Hepatocyte (in vitro differentiated cells): Measurements from ENCODE around the gene ERC2. TPM values are rescaled to one million over a fixed set of nuclear protein-coding genes. Genes with fewer than 3 reads are reported as not detected.

Experiments used
- DNase-seq: peaks from one replicate; pipeline ENCODE4 v3.0.0-alpha.2; 2016; ENCODE audit warnings: low spot score
- H2AFZ ChIP-seq: fragments of 200-600 bp; sonication (generic); 2 replicates; pipeline ENCODE4 v1.6.0; 2016; ENCODE audit warnings: antibody characterized with exemption, mild to moderate bottlenecking
- H3K27ac ChIP-seq: fragments of 200-600 bp; sonication (generic); 2 replicates; pipeline ENCODE4 v1.5.1; 2016; ENCODE audit warnings: mild to moderate bottlenecking
- H3K27me3 ChIP-seq: fragments of 200-600 bp; sonication (generic); 2 replicates; pipeline ENCODE4 v1.6.1; 2016
- H3K36me3 ChIP-seq: fragments of 200-600 bp; sonication (generic); replicated peaks from 2 replicates; pipeline ENCODE4 v1.5.1; 2016; ENCODE audit warnings: low read depth; ENCODE audit not compliant: insufficient read depth
- H3K4me1 ChIP-seq: fragments of 200-600 bp; sonication (generic); 2 replicates; pipeline ENCODE4 v1.5.1; 2016; ENCODE audit warnings: mild to moderate bottlenecking, moderate library complexity; ENCODE audit not compliant: insufficient read depth
- H3K4me2 ChIP-seq: fragments of 200-600 bp; sonication (generic); 2 replicates; pipeline ENCODE4 v1.6.0; 2016
- H3K4me3 ChIP-seq: fragments of 200-600 bp; sonication (generic); 2 replicates; pipeline ENCODE4 v1.5.1; 2016; ENCODE audit warnings: mild to moderate bottlenecking
- H3K79me2 ChIP-seq: fragments of 200-600 bp; sonication (generic); 2 replicates; pipeline ENCODE4 v1.6.0; 2017; ENCODE audit warnings: mild to moderate bottlenecking
- H3K9me2 ChIP-seq: fragments of 200-600 bp; sonication (generic); replicated peaks from 2 replicates; pipeline ENCODE4 v1.6.0; 2017; ENCODE audit warnings: mild to moderate bottlenecking; ENCODE audit not compliant: insufficient read depth
- H3K9me3 ChIP-seq: fragments of 200-600 bp; sonication (generic); 2 replicates; pipeline ENCODE4 v1.5.1; 2016; ENCODE audit warnings: low read depth, mild to moderate bottlenecking
- H4K20me1 ChIP-seq: fragments of 200-600 bp; sonication (generic); 2 replicates; pipeline ENCODE4 v1.6.0; 2016; ENCODE audit warnings: mild to moderate bottlenecking; ENCODE audit not compliant: insufficient read depth, poor library complexity, severe bottlenecking
- CTCF ChIP-seq: fragments of 200-600 bp; sonication (generic); IDR thresholded peaks from 2 replicates; pipeline ENCODE4 v1.5.1; 2016; ENCODE audit warnings: antibody characterized with exemption, mild to moderate bottlenecking; ENCODE audit not compliant: poor library complexity
- EZH2 ChIP-seq: fragments of 200-600 bp; sonication (generic); IDR thresholded peaks from 2 replicates; pipeline ENCODE4 v1.6.1; 2016; ENCODE audit warnings: antibody characterized with exemption, mild to moderate bottlenecking, borderline replicate concordance
- EZH2phosphoT487 ChIP-seq: fragments of 200-600 bp; sonication (generic); IDR thresholded peaks from one replicate; pipeline ENCODE4 v1.6.1; 2018; ENCODE audit warnings: antibody characterized with exemption, mild to moderate bottlenecking, low read depth, moderate library complexity; ENCODE audit not compliant: unreplicated experiment, severe bottlenecking
- WGBS: methylation state at CpG from one replicate; pipeline ENCODE4 v1.1.6; 2016; ENCODE audit warnings: low lambda C conversion rate; ENCODE audit errors: missing lambda C conversion rate; 5-methylcytosine and 5-hydroxymethylcytosine counted together
- polyA plus RNA-seq: library from polyadenylated mRNA; unstranded; fragments of >200 nt; fragmentation: Nextera tagmentation; extraction: Ambion mirVana; gene quantifications from 2 replicates; pipeline ENCODE4 v1.2.1, GENCODE V29; 2016
- total RNA-seq: library from RNA; depleted of rRNA; stranded (reverse); fragments of >200 nt; gene quantifications from 2 replicates; pipeline ENCODE4 v1.2.3, GENCODE V29; 2014

ERC2 gene
- total and polyA plus RNA-seq, 2 experiments from 2014 or later, result 1.2 to 5.3 TPM

DNA sequence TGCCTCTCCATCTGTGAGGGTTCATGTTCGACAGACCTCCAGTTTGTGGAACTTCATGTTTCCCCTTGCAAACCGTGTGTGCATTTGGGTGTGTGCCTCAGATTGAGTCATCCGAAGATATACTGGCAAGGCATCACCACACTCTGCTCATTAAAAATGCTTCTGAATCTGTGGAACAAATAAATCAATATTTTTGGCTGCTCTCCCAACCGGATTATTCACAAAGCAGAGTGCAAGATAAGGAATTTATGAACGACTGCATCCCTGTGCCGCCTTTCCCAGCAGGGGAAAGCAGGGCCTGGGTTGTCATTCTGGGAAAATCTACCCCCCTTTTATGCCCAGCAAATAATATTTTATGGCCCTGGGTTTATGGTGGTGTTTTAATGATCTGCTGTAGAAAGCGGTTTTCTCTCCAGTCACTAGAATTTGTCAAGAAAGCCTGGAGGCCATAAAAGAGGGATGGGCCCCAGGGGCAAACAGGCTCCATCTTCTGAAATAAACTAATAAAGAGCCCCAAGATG, 976.9 kb downstream of the ERC2 start:
- peaks cover 18% of the 10 kb centered on the region for H3K79me2 ChIP-seq
- H3K27me3 ChIP-seq, result no peaks in the 10 kb centered on the region
- no peaks in the 10 kb centered on the region for H3K36me3 ChIP-seq
- peak overlapping the region; percentile 85 for H3K4me2 ChIP-seq
- TF ChIP-seq EZH2phosphoT487, result no peak
- TF ChIP-seq CTCF, result no peak
- no peak for TF ChIP-seq EZH2
- no peaks in the 10 kb centered on the region for H3K9me3 ChIP-seq
- no peak overlapping the region for H3K27ac ChIP-seq
- DNase-seq, result peak; percentile 40
- H3K9me2 ChIP-seq, result no peaks in the 10 kb centered on the region
- H4K20me1 ChIP-seq, result no peaks in the 10 kb centered on the region
- no peak overlapping the region for H2AFZ ChIP-seq
- 22% methylated on average over 7 of the region's 7 CpGs for WGBS
- H3K4me3 ChIP-seq, result no peak overlapping the region
- H3K4me1 ChIP-seq, result peaks cover 28% of the 10 kb centered on the region

GRCh38 chr3:55490276-55490913, 977.9 kb downstream of the ERC2 start:
- no peaks in the 10 kb centered on the region for H3K9me2 ChIP-seq
- DNase-seq, result no peak
- H3K4me3 ChIP-seq, result no peak overlapping the region
- WGBS, result 40% methylated on average over 3 of the region's 3 CpGs
- no peaks in the 10 kb centered on the region for H4K20me1 ChIP-seq
- H3K27me3 ChIP-seq, result no peaks in the 10 kb centered on the region
- peak overlapping the region; percentile 98 for H3K27ac ChIP-seq
- peak overlapping the region; percentile 85 for H3K4me2 ChIP-seq
- H3K36me3 ChIP-seq, result no peaks in the 10 kb centered on the region
- H3K79me2 ChIP-seq, result peaks cover 28% of the 10 kb centered on the region
- H3K9me3 ChIP-seq, result no peaks in the 10 kb centered on the region
- TF ChIP-seq EZH2phosphoT487 (no peak), CTCF (no peak), EZH2 (no peak)
- H2AFZ ChIP-seq, result no peak overlapping the region
- H3K4me1 ChIP-seq, result peaks cover 28% of the 10 kb centered on the region

DNA sequence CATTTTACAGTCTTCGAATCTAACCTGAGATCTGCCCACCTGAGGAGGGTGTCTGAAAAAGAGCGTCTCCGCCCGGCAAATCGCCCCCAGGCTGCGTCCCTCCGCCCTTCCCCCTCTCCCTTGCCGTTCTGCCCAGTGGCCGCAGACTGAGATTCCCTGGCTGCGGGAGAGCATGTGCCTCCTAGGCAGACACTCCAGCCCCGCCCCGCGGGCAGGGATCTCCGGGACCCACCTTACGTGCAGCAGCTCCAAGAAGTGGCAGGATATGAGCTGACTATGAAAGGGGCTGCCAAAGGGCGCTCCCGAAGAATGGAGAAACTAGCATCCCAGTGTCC, 978.5 kb downstream of the ERC2 start:
- Histone ChIP-seq H3K9me3 (no peaks in the 10 kb centered on the region), H3K4me3 (no peak overlapping the region), H3K27me3 (no peaks in the 10 kb centered on the region), H3K27ac (peak overlapping the region; percentile 98), H3K79me2 (peaks cover 31% of the 10 kb centered on the region), H3K9me2 (no peaks in the 10 kb centered on the region), H3K4me2 (peak overlapping the region; percentile 85), H4K20me1 (no peaks in the 10 kb centered on the region), H2AFZ (no peak overlapping the region), H3K36me3 (no peaks in the 10 kb centered on the region), H3K4me1 (peaks cover 28% of the 10 kb centered on the region)
- peak; percentile 68 for DNase-seq
- WGBS, result 4% methylated on average over 16 of the region's 17 CpGs
- no peak for TF ChIP-seq EZH2phosphoT487
- no peak for TF ChIP-seq EZH2
- no peak for TF ChIP-seq CTCF
